NCI-H524 (cell line): ENCODE measurements around the gene NCDN.

ENCODE experiments used
- DNase-seq, 2 experiments: peaks; one replicate each; lab custom pipeline; 2025; lab: John Stamatoyannopoulos, UW

Gene NCDN

GRCh38 chr1:35555212-35555584, 2.4 kb upstream of the NCDN start:
- DNase-seq, result no peak

DNA sequence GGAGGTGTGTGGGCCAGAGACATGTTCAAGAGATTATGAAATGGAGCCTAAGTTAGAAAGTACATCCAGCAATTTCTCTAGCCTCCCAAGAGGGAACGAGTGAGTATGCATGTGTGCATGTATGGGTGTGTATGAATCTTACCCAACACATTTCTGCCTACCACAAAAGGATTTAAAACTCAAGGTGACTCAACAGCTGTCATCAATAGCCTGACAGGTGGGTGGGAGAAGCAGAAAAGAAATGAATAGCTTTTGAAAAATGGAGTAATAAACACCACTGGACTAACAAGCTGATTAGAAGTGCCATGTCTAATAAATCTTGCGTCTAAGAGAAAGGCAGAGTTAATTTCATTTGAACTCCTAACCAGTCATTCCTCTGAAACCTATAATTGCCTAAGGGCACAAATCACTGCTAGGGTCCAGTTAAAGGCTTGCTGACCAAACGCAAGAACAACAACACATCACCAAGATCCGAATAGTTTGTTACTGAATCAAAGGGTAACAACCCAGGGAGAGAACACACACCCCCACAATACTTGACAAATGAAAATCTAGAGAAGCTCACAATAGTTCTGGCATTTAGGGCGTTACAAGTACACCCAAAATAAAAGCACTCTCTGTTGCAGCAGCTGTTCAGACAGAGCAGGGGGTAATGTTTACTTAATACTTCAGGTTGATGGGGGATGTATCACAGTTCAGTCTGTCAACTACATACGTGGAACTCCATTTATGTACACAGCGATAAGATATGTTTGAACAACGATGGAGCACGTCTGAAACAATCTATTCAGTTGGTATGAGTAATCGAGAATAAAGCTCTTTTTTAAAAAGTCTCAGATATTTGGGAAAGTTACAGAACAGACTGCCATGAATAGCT, 1.8 kb upstream of the NCDN start:
- DNase-seq, result peak in 1 of 2 experiments; percentile 32

GRCh38 chr1:35556484-35557117, 998 bp upstream of the NCDN start:
- no peak for DNase-seq

DNA sequence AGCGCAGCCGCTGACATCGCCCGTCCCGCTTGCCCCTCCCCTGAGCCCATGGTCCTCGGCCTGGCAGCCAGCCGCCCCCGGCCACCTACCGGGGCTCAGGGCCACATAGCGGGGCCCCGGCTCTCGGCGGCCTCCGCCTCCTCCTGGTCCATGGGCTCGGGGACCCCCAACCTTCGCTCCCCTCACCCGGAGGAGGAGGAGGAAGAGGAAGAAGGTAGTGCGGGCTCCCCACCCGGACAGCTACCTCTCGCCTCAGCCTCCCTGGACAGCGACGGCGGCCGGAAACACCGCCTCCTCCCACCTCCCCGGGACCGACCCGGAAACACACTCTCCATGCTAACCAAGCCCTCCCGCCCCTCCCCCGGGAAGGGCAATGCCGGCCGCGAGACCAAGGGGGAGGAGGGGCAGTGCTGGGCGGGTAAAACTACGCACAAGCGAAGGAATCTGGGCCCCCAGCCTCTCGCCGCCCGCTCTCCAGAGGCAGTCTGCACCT, 435 bp upstream of the NCDN start, which contains the start of gene KIAA0319L:
Gene KIAA0319L, minus strand, starts transcription at position 286 of the 493 bp plus-strand sequence. CDS start 2,912 bp downstream, outside the sequence.
- DNase-seq, result peak in 1 of 2 experiments; percentile 85

DNA sequence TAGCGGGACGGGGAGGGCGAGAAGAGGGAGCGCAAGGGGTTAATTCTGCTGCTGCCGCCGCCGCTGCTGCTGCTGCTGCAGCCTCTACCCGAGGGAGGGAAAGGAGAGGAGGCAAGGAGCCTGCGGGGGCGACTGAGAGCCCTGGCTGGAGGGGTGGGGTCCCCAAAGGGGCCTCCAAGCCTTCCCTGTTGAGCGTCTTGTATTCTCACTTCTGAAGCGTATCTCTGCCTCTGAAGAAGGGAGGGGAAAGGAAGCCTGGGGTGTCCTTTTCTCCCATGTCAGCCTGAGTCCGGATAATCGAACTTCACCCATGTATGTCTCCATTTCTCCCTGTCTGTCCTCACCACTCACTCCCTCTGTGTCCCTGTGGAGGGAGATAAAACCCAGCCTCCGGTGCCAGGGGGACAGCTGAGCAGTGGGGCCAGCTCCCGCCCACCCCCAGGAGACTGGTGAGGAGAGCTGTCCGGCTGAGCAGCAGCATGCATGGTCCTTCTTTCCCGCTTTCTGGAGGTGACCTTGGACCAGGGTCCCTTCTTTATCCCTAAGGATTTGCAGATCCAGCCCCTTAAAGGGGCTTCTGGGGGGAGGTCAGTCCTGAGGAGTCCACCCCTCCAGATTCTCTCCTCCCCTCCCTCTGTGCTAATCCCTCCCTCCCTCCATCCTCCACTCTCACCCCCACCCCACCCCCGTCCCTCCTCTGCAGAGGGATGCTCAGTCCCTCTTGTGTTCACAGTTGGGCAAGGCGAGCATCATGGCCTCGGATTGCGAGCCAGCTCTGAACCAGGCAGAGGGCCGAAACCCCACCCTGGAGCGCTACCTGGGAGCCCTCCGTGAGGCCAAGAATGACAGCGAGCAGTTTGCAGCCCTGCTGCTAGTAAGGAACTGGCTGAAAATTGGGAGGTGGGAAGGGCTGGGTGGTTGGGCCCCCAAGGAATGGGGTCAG, 1.0 kb downstream of the NCDN start:
- DNase-seq, result peak in 1 of 2 experiments; percentile 38

- no peak for DNase-seq
Measured at GRCh38 chr1:35559317-35559944, 1.8 kb downstream of the NCDN start.

- no peak for DNase-seq
Measured at GRCh38 chr1:35560256-35561225, 2.9 kb downstream of the NCDN start.

- DNase-seq, result no peak
Measured at GRCh38 chr1:35561297-35561971, 3.8 kb downstream of the NCDN start.

GRCh38 chr1:35561972-35562680, 4.5 kb downstream of the NCDN start:
- DNase-seq, result no peak

DNA sequence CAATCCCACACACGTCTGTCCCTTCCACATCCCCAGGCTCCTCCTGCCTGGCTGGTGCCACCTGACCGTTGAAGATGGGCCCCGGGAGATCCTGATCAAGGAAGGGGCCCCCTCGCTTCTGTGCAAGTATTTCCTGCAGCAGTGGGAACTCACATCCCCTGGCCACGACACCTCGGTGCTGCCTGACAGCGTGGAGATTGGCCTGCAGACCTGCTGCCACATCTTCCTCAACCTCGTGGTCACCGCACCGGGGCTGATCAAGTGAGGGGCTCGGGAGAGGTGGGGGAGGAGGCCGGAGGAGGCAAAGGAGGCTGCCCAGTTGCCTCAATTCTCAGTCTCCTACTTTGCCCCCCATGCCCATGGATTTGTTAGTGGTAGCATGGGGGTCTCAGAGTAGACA, 5.6 kb downstream of the NCDN start:
- no peak for DNase-seq

GRCh38 chr1:35564037-35564883, 6.7 kb downstream of the NCDN start:
- DNase-seq, result peak; percentile 37 to 65

DNA sequence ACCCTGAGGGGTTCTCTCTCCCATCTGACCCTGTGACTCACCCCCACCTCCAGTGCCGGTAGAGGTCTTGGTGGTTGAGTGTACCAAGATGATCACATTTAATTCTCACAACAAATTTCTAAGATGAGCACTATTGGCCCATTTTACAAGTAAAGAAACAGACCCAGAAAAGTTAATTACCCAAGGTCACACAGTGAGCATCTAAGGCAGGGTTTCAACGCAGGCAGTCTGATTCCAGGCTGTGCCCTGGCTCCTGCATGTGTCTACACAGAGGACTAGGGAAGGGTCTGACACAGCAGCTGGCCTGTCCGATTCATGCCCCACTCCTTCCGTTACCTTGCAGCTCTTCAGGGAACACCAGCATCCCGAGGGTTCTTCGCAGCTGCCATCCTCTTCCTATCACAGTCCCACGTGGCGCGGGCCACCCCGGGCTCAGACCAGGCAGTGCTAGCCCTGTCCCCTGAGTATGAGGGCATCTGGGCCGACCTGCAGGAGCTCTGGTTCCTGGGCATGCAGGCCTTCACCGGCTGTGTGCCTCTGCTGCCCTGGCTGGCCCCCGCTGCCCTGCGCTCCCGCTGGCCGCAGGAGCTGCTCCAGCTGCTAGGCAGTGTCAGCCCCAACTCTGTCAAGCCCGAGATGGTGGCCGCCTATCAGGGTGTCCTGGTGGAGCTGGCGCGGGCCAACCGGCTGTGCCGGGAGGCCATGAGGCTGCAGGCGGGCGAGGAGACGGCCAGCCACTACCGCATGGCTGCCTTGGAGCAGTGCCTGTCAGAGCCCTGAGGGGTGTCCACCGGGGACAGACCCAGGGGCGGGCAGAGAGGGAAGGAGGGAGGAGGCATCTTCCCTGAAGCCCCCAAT, 7.5 kb downstream of the NCDN start:
- no peak for DNase-seq

DNA sequence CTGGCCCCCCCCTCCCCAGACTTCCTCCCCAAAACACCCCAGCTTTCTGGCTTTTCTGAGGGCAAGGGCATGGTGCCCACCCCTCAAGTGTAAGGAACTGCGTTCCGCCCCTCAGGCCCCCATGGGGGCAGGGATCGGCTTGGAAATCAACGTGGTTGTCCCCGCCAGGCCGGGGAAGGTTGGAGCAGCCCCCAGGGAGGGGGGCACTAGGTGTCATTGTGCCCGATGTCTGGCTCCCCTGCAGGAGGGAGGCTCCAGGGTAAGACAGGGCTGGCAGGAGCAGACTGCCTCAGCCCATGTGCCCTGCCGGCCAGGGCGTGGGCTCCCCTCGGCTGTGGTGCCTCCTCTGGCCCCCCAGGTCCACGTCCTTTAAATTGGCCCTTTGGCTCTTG, 8.1 kb downstream of the NCDN start:
- DNase-seq, result no peak

DNA sequence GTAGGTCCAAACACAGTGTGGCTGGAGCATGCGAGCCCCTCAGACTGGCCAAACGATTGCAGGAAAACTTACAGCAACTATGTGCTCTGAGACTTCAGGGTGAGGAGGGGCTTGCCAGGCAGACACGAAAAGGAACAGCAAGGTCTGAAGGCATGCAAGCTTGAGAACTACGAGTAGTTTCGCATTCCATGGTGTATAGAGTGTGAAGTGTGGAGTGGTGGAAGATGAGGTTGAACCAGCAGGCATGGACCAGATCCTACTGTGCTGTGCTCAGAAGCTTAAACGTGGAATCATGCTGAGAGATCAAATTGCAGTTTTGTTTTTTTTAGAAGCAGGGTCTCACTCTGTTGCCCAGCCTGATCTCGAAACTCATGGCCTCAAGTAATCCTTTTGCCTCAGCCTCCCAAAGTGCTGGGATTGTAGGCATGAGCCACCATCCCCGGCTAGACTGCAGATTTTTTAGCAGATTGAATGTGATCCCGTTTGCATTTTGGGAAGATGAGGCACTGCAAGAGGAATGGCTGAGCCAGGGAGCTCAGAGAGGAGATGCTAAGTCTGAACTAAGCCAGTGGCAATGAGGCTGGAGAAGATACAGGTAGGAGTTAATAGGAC, 10.5 kb downstream of the NCDN start:
- no peak for DNase-seq

- peak; percentile 18 to 69 for DNase-seq
Measured at GRCh38 chr1:35568975-35569395, 11.4 kb downstream of the NCDN start.

DNA sequence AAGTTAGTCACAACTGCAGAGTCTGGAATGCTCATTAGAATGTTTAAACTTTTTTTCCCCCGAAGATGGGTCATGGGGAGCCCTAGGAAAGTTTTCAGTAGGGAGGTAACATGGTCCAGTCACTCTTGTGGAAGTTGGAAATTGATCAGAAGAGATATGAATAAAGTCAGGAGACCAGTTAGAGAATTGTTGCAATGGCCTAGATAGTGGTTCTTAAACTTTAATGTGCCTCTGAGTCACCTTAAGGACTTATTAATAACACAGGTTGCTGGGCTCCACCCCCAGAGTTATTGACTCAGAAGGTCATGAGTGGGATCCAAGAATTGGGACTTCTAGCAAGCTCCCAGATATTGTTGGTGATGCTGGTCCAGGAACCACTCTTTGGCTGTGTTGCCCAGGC, 12.3 kb downstream of the NCDN start:
- DNase-seq, result no peak
